GM15510 (cell line): Measurements from ENCODE around the gene NOS1.

Source experiments
- POLR2A ChIP-seq: IDR thresholded peaks from 3 replicates; pipeline ENCODE4 v1.6.1; 2011; ENCODE audit warnings: borderline replicate concordance; ENCODE audit not compliant: insufficient read length; ENCODE audit errors: extremely low read depth

Gene NOS1

GRCh38 chr12:117377758-117378157 lies 16.3 kb upstream of the NOS1 start:
- TF ChIP-seq POLR2A: no peak

DNA sequence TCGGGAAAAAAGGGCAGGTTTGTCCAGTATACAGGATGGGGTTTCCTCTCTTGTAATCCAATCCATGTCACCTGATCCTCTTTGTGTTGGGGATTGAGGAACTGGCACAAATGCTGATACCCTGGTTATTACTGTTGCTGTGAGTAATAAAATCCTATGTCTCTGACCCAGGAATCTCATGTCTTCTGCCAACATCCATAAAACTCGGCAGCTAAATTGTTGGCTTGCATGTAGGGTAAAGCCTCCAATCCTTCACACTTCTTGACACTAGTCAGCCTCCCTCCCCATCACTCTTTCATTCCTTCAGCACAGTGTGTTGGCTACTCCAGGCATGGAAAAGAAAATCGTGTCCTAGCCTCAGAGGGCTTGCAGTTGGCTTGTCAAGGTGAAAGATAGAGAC lies 9.2 kb upstream of the NOS1 start:
- no peak for TF ChIP-seq POLR2A

DNA sequence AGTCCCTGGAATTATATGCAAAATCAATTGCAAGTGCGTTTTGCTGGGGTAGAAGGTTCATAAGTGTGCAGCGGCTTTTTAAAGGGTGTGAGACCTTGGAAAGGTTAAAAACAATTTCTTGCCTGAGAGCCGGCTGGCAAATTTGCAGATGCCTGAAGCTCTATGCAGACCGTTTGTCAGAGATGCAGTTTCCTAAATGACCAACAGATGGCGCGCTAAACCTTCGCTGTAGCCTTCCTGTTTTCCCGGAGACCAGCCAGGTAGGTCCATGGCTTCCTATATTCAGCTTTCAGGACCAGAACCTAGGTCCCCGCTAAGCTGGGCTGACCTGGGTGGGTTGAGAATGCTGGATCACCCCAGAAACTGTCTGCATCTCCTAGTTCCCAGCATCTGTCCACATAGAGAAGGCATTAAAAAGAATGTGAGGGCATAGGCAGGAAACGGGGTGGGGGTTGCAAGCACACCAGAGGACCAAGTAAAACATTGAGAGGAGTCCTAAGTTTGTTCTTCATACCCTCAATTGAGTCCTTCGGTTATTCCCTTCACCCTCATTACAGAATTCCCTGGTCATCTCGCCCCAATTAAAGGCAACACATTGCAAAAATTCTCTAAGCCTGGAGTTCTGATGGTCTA lies 5.7 kb upstream of the NOS1 start:
- no peak for TF ChIP-seq POLR2A

- TF ChIP-seq POLR2A: no peak
These were observed 3.7 kb upstream of the NOS1 start for GRCh38 chr12:117365049-117365616.

GRCh38 chr12:117363953-117364486 lies 2.6 kb upstream of the NOS1 start:
- TF ChIP-seq POLR2A: no peak

- no peak for TF ChIP-seq POLR2A
These were observed 1.7 kb upstream of the NOS1 start for GRCh38 chr12:117363056-117363662.

DNA sequence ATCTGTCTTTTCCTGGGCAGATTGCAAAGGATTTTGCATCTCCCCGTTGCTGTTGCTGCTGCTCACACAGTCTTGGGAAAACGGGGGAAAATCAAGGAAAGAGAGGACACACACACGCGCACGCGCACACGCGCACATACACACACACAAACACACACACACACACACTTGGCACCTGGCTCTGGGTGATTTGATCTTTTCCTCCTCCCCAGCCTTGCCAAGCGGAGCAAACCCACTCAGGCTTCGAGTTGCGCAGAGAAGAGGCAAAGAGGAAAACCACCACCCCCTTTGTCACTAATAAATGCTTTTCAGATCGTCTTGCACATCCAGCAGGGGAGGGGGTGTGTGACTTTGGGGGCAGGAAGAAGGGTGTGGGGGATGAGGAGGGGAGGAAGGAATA lies 965 bp upstream of the NOS1 start:
- TF ChIP-seq POLR2A: no peak

DNA sequence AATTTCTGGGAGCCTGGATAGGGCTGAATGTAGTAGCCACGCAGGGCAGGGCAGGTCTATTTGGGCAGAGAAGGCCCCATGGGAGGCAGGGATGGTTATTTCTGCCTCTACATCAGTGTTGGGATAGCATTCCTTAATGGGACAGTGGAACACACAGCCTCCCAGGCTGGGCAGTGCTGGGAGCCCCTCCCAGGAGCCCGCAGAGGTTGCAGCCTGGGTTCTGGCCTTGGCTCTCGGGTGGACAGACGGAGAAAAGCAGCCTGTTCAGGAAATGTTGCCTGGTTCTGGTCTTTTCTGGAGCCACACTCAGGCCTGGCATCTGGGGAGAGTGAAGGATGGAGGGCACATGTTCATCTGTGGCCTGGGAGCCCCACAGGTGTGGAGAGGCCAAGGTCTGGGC lies 479 bp upstream of the NOS1 start:
- no peak for TF ChIP-seq POLR2A

- no peak for TF ChIP-seq POLR2A
These were observed 677 bp downstream of the NOS1 start for GRCh38 chr12:117360551-117361346.

DNA sequence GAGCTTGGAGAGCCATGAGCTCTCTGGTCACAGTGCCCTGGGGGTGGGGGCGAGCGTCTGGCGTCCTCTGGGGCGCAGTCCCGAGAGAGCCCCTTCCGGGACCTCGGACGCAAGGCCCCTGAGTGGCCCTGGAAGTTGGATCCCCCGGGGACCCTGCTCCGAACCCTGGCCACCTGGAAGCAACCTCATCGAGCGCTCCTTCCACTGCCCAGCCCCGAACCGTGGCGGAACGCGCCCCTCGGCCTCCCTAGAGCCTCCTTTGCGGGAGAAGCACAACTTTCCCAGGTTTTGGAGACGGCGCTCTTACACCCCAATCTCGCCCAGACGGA lies 1.2 kb downstream of the NOS1 start:
- TF ChIP-seq POLR2A: no peak

DNA sequence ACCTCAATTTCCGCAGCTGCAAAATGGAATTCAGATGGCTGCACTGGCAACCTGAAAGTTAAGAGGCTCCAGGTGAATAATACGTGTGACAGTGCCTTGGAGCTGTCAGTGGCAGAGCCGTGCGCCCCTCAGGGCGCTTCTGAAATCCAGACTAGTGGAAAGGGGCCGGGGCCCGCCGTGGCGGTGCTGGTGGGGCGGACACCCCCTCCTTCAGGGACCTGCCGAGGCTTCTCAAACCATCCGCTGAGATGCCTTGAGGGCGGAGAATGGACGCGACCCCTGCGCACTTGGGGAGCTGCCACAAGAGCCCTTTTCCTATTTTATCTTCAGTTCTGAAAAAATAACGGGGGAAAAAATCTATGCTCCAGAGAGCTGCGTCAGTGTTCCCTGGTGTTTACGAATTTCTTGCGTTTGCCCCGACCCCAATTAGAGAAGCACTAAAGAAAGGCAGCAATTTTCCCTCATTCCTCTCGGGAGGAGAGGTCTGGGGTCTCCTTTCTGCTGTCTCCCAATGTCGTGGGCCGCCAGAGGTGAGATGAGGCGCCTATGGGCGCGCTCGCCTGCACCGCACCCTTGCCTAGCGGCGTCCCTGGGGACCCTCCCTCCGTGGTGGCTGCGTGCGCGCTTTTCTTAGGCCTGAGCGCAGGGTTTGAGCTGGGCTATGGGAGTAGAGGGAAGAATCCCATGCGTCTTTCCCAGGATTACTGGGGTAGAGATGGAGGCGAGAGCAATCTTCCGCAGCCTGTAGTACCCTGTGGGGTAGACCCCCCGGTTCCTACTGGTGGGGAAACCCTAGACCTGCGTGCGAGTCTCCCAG lies 2.2 kb downstream of the NOS1 start:
- TF ChIP-seq POLR2A: no peak

DNA sequence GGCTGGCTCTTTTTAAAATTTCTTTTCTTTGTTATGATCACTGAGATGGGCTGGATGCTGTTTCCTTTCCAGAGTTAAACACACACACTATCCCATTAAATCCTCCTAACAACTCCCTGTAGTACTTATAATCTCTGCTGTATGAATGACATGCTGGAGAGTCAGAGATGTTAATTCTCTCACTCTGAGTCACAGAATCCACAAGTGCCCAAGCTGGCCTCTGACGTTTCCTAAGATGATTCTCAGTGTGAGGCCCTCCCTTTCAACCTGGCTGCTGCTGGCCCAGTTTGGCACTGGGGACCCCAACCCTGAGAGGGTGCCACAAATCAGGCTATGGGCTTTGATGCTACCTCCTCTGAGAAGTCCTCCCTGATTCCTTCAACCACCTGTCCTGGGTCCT lies 5.4 kb downstream of the NOS1 start:
- no peak for TF ChIP-seq POLR2A

DNA sequence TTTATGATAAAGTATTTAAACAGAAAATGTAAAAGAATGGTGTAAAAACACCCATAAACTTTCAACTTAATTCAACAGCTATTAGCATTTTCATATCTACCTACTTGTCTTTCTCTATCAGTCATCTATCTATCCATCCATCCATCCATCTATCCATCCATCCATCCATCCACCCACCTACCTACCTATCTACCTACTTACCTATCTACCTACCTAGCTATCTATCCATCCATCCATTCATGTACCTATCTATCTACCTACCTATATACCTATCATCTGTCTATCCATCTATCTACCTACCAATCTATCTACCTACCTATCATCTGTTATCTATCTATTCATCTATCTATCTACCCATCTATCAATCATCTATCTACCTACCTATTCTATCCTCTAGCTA lies 8.5 kb downstream of the NOS1 start:
- TF ChIP-seq POLR2A: no peak

- TF ChIP-seq POLR2A: no peak
These were observed 9.2 kb downstream of the NOS1 start for GRCh38 chr12:117352206-117352605.

- TF ChIP-seq POLR2A: no peak
These were observed 11.3 kb downstream of the NOS1 start for GRCh38 chr12:117350140-117350539.
